Endodermal cell (in vitro differentiated cells): ENCODE results near the gene ILF3. TPM values are rescaled to one million over a fixed set of nuclear protein-coding genes. Genes with fewer than 3 reads are reported as not detected.

Experiments used
- DNase-seq: peaks from one replicate; pipeline ENCODE4 v3.0.0-alpha.2; 2017
- H3K27ac ChIP-seq: 2 replicates; pipeline ENCODE4 v1.5.1; 2013; ENCODE audit warnings: mild to moderate bottlenecking, low read depth, low read length, moderate library complexity
- H3K27me3 ChIP-seq: 2 replicates; pipeline ENCODE4 v1.6.1; 2013; ENCODE audit warnings: mild to moderate bottlenecking, low read length, moderate library complexity; ENCODE audit not compliant: insufficient read depth, control insufficient read depth, poor library complexity, severe bottlenecking
- H3K36me3 ChIP-seq: 2 replicates; pipeline ENCODE4 v1.7.0; 2013; ENCODE audit warnings: mild to moderate bottlenecking, low read length, moderate library complexity; ENCODE audit not compliant: control insufficient read depth, insufficient read depth
- H3K4me1 ChIP-seq: one replicate; pipeline ENCODE4 v1.7.0; 2013; ENCODE audit warnings: low read length; ENCODE audit not compliant: control insufficient read depth, insufficient read depth
- H3K4me3 ChIP-seq: 2 replicates; pipeline ENCODE4 v1.5.1; 2013; ENCODE audit warnings: mild to moderate bottlenecking, low read length, moderate library complexity
- H3K9ac ChIP-seq: 2 replicates; pipeline ENCODE4 v1.6.1; 2013; ENCODE audit warnings: mild to moderate bottlenecking, low read length, moderate library complexity; ENCODE audit not compliant: poor library complexity, severe bottlenecking; ENCODE audit errors: extremely low read depth
- H3K9me3 ChIP-seq: 2 replicates; pipeline ENCODE4 v1.6.1; 2013; ENCODE audit warnings: mild to moderate bottlenecking, low read length, moderate library complexity; ENCODE audit not compliant: control insufficient read depth
- H3K27ac Mint-ChIP-seq: 2 replicates; pipeline ENCODE4 v1.8.0; 2020; ENCODE audit warnings: mixed read lengths
- H3K27me3 Mint-ChIP-seq: 2 replicates; pipeline ENCODE4 v1.8.0; 2021; ENCODE audit warnings: mild to moderate bottlenecking, mixed read lengths; ENCODE audit not compliant: insufficient read depth
- H3K36me3 Mint-ChIP-seq: 2 replicates; pipeline ENCODE4 v1.8.0; 2020; ENCODE audit warnings: low read depth, mixed read lengths
- H3K4me1 Mint-ChIP-seq: 2 replicates; pipeline ENCODE4 v1.8.0; 2020; ENCODE audit warnings: mixed read lengths
- H3K4me3 Mint-ChIP-seq: 2 replicates; pipeline ENCODE4 v1.8.0; 2020; ENCODE audit warnings: mild to moderate bottlenecking, moderate library complexity, mixed read lengths
- H3K9me3 Mint-ChIP-seq: 2 replicates; pipeline ENCODE4 v1.8.0; 2020; ENCODE audit warnings: mild to moderate bottlenecking, mixed read lengths
- WGBS, 2 experiments: methylation state at CpG; one replicate each; pipeline versions ENCODE4 v1.1.5 to v1.1.7; 2013; ENCODE audit warnings: missing lambda C conversion rate in 2 of 2, mixed read lengths in 1 of 2; ENCODE audit not compliant: insufficient coverage in 1 of 2, insufficient read length in 1 of 2; 5-methylcytosine and 5-hydroxymethylcytosine counted together
- total RNA-seq, 2 donors: library from RNA; stranded (reverse); fragmentation: NEBNext Ultra II Directional in 1 of 2; extraction: Animal tissue kit (Norgen Biotek cat#: 25700) in 1 of 2; gene quantifications; 2 replicates in 1 of 2; 3 replicates in 1 of 2; pipeline ENCODE4 v1.2.1, GENCODE V29; 2021
- TF ChIP-seq, protein P1 (sequence below): fragments of 200-600 bp; sonication (generic); conservative IDR thresholded peaks from 2 replicates; pipeline ENCODE4 v1.5.0; 2021; ENCODE audit warnings: antibody characterized with exemption, mild to moderate bottlenecking

ILF3 gene
- total RNA-seq, 2 donors from 2014 or later = 625 to 629 TPM

DNA sequence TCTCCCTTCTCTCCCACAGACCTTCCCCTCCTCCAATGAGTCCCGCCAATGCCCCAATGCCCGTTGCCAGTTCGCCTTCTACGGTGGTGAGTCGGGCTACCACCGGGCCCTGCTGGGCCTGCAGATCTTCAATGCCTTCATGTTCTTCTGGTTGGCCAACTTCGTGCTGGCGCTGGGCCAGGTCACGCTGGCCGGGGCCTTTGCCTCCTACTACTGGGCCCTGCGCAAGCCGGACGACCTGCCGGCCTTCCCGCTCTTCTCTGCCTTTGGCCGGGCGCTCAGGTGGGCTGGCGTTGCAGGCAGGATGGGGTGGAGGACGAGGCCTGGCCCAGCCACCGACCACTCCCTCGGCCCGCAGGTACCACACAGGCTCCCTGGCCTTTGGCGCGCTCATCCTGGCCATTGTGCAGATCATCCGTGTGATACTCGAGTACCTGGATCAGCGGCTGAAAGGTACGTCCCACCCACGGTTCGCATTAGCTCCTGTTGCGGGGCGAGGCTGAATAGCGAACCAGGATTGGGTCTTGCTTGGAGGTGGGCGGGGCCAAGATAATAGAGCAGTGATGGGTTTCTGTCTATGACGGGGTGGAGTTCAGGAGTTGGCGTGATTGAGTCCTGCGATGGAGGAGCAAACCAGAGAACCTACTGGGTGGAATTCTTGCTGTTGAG lies 17.7 kb upstream of the ILF3 start:
- Mint-ChIP-seq H3K4me3 (no peak overlapping the region), H3K36me3 (peaks cover 71% of the 10 kb centered on the region), H3K4me1 (no peaks in the 10 kb centered on the region), H3K27me3 (no peaks in the 10 kb centered on the region), H3K27ac (peak overlapping the region; percentile 45), H3K9me3 (no peaks in the 10 kb centered on the region)
- Histone ChIP-seq H3K27me3 (no peaks in the 10 kb centered on the region), H3K9ac (no peak overlapping the region), H3K36me3 (peaks cover 65% of the 10 kb centered on the region), H3K9me3 (no peaks in the 10 kb centered on the region), H3K4me1 (no peaks in the 10 kb centered on the region), H3K4me3 (no peak overlapping the region), H3K27ac (no peak overlapping the region)
- WGBS, 2 experiments = 94 to 96% methylated on average over 17 to 37 of the region's 37 CpGs
- TF ChIP-seq, protein P1, sequence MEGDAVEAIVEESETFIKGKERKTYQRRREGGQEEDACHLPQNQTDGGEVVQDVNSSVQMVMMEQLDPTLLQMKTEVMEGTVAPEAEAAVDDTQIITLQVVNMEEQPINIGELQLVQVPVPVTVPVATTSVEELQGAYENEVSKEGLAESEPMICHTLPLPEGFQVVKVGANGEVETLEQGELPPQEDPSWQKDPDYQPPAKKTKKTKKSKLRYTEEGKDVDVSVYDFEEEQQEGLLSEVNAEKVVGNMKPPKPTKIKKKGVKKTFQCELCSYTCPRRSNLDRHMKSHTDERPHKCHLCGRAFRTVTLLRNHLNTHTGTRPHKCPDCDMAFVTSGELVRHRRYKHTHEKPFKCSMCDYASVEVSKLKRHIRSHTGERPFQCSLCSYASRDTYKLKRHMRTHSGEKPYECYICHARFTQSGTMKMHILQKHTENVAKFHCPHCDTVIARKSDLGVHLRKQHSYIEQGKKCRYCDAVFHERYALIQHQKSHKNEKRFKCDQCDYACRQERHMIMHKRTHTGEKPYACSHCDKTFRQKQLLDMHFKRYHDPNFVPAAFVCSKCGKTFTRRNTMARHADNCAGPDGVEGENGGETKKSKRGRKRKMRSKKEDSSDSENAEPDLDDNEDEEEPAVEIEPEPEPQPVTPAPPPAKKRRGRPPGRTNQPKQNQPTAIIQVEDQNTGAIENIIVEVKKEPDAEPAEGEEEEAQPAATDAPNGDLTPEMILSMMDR = no peak
- peak; percentile 64 for DNase-seq

DNA sequence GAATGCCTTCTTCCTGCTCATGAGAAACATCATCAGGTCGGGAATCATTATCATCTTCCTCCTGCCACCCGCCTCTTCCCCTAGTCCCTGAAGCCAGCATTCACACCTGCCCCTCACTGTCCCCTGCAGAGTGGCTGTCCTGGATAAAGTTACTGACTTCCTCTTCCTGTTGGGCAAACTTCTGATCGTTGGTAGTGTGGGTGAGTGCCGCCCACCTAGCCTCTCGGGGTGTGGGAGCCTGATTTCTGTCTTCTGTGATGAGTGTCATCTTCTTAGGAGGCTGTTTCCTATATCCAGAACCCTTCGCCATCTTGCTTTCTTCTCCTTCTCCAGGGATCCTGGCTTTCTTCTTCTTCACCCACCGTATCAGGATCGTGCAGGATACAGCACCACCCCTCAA lies 16.3 kb upstream of the ILF3 start:
- Histone ChIP-seq H3K36me3 (peaks cover 61% of the 10 kb centered on the region), H3K4me1 (no peaks in the 10 kb centered on the region), H3K9me3 (no peaks in the 10 kb centered on the region), H3K4me3 (no peak overlapping the region), H3K9ac (no peak overlapping the region), H3K27me3 (no peaks in the 10 kb centered on the region), H3K27ac (no peak overlapping the region)
- H3K9me3 Mint-ChIP-seq = no peaks in the 10 kb centered on the region
- TF ChIP-seq, protein P1 = no peak
- H3K4me1 Mint-ChIP-seq = peaks cover 10% of the 10 kb centered on the region
- DNase-seq = no peak
- WGBS, 2 experiments = 80 to 91% methylated on average over 1 to 8 of the region's 8 CpGs
- peaks cover 71% of the 10 kb centered on the region for H3K36me3 Mint-ChIP-seq
- H3K27ac Mint-ChIP-seq = peak overlapping the region; percentile 74
- H3K27me3 Mint-ChIP-seq = no peaks in the 10 kb centered on the region
- no peak overlapping the region for H3K4me3 Mint-ChIP-seq

DNA sequence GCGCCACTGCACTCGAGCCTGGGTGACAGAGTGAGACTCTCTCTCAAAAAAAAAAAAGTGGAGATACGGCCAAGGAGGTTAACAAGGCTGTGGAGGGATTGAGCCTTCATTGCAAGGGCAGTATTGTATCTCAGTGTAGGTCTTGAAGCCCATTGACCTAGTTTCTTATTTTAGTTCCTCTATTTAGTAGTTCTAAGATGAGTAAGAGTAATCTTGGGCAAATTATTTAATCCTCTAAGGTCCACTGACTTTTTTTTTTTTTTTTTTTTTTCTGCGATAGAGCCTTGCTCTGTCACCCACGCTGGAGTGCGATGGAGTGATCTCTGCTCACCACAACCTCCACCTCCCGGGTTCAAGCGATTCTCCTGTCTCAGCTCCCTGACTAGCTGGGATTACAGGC lies 14.3 kb upstream of the ILF3 start:
- Histone ChIP-seq H3K4me3 (no peak overlapping the region), H3K9ac (no peak overlapping the region), H3K27me3 (no peaks in the 10 kb centered on the region), H3K27ac (no peak overlapping the region), H3K9me3 (no peaks in the 10 kb centered on the region), H3K36me3 (peaks cover 58% of the 10 kb centered on the region), H3K4me1 (peaks cover 8% of the 10 kb centered on the region)
- Mint-ChIP-seq H3K27ac (no peak overlapping the region), H3K4me1 (peaks cover 26% of the 10 kb centered on the region), H3K9me3 (no peaks in the 10 kb centered on the region), H3K36me3 (peaks cover 67% of the 10 kb centered on the region), H3K27me3 (no peaks in the 10 kb centered on the region), H3K4me3 (no peak overlapping the region)
- TF ChIP-seq, protein P1 = no peak
- WGBS, 2 experiments = 95% methylated on average over 6 to 8 of the region's 8 CpGs
- no peak for DNase-seq
